Right ventricle myocardium superior (tissue), 1 donor: ENCODE data around the gene C14orf119. TPM values are rescaled to one million over a fixed set of nuclear protein-coding genes. Genes with fewer than 3 reads are reported as not detected.

ENCODE experiments used
- ATAC-seq: fragments of 200-7000 bp; cut with Tn5 transposase; one replicate; pipeline ENCODE4 v1.9.1; 2020; ENCODE audit warnings: mild to moderate bottlenecking; ENCODE audit not compliant: poor library complexity
- DNase-seq: peaks from one replicate; pipeline ENCODE4 v3.0.0-alpha.2; 2020
- intact Hi-C: fragments of 100-400 bp; cut with DNase I; formaldehyde crosslinking; loops from one replicate; pipeline ENCODE4 v1.11.2; 2022
- long read RNA-seq: library from polyadenylated mRNA; unstranded; transcript quantifications from one replicate; pipeline ENCODE4 v2.0.0, GENCODE V29; 2021
- total RNA-seq: library from RNA; stranded (reverse); fragmentation: NEBNext Ultra II Directional; extraction: Animal tissue kit (Norgen Biotek cat#: 25700); gene quantifications from one replicate; pipeline ENCODE4 v1.2.1, GENCODE V29; 2021
- donor health status: DM: no; HTN: yes; CAD: no; lungs with severe emphysema.

Gene C14orf119
- 20.6 TPM for total RNA-seq
- long read RNA-seq, transcript C14orf119-201 (2 exons, 3,660 nt): major isoform, 38 of 40 reads
- long read RNA-seq, partial matches to known transcripts: 0 of 40 reads
- long read RNA-seq, other reads (novel, unspliced or antisense): 2 of 40 reads

- intact Hi-C loops: no loop called here
- no peak for DNase-seq
- ATAC-seq: peak; percentile 93
Measured at GRCh38 chr14:23095196-23096108, at the start of gene C14orf119. Gene C14orf119, plus strand, starts transcription at chr14:23095505. Its CDS starts 2,154 bp downstream, at chr14:23097659.

GRCh38 chr14:23047034-23047634 is 48.2 kb upstream of the C14orf119 start:
- DNase-seq (no peak), ATAC-seq (no peak)
- intact Hi-C loops: no loop called here

GRCh38 chr14:23047751-23048693 is 47.3 kb upstream of the C14orf119 start:
- intact Hi-C loops: no loop called here
- no peak for DNase-seq
- ATAC-seq: no peak

- intact Hi-C loops: no loop called here
- no peak for DNase-seq
- no peak for ATAC-seq
Measured at GRCh38 chr14:23049011-23049410, 46.3 kb upstream of the C14orf119 start.

GRCh38 chr14:23051141-23052057 is 43.9 kb upstream of the C14orf119 start:
- no peak for DNase-seq
- intact Hi-C loops: no loop called here
- ATAC-seq: no peak

- ATAC-seq: peak; percentile 37
- no peak for DNase-seq
- intact Hi-C loops: no loop called here
Measured at GRCh38 chr14:23052182-23052623, 43.1 kb upstream of the C14orf119 start.

GRCh38 chr14:23052671-23053070 is 42.6 kb upstream of the C14orf119 start:
- DNase-seq (no peak), ATAC-seq (no peak)
- intact Hi-C loops: no loop called here

- intact Hi-C loops: no loop called here
- no peak for DNase-seq
- no peak for ATAC-seq
Measured at GRCh38 chr14:23053426-23053825, 41.9 kb upstream of the C14orf119 start.

GRCh38 chr14:23054000-23054811 is 41.1 kb upstream of the C14orf119 start:
- DNase-seq: no peak
- intact Hi-C loops: no loop called here
- ATAC-seq: no peak

GRCh38 chr14:23055147-23055550 is 40.2 kb upstream of the C14orf119 start:
- DNase-seq: no peak
- intact Hi-C loops: no loop called here
- no peak for ATAC-seq

GRCh38 chr14:23055621-23056144 is 39.6 kb upstream of the C14orf119 start:
- intact Hi-C loops: no loop called here
- peak; percentile 58 for DNase-seq
- no peak for ATAC-seq

GRCh38 chr14:23056145-23056955 is 39.0 kb upstream of the C14orf119 start:
- ATAC-seq (peak; percentile 56), DNase-seq (peak; percentile 72)
- intact Hi-C loops: no loop called here

GRCh38 chr14:23056956-23057756 is 38.1 kb upstream of the C14orf119 start, which contains the start of gene CDH24:
Gene CDH24, minus strand, starts transcription at chr14:23057520. Its CDS starts 1,787 bp downstream, at chr14:23055733.
- intact Hi-C loops: no loop called here
- peak; percentile 77 for DNase-seq
- peak; percentile 63 for ATAC-seq

- DNase-seq: peak; percentile 90
- intact Hi-C loops: loop anchor here (2.0 kb wide), 1 partner anchor 71 kb away; no protein-coding TSS in a partner anchor
- peak; percentile 86 for ATAC-seq
Measured at GRCh38 chr14:23057757-23058653, 37.3 kb upstream of the C14orf119 start.
